Sciatic nerve (tissue), 2 donors: Measurements from ENCODE around the gene MUC5B. TPM values are rescaled to one million over a fixed set of nuclear protein-coding genes. Genes with fewer than 3 reads are reported as not detected.
"Not testable (repeated sequence)": the region's sequence is repeated elsewhere in the genome, so short reads cannot be mapped to it uniquely, and the experiment has no call there.

ENCODE experiments used
- ATAC-seq: fragments of 200-7000 bp; cut with Tn5 transposase; one replicate; pipeline ENCODE4 v1.9.1; 2020; ENCODE audit warnings: mild to moderate bottlenecking, moderate library complexity
- DNase-seq: peaks from one replicate; pipeline ENCODE4 v3.0.0-alpha.2; 2020; ENCODE audit warnings: low spot score
- intact Hi-C: fragments of 100-400 bp; cut with DNase I; formaldehyde crosslinking; loops from one replicate; pipeline ENCODE4 v1.14.2; 2022
- total RNA-seq: library from RNA; stranded (reverse); fragmentation: NEBNext Ultra II Directional; extraction: Animal tissue kit (Norgen Biotek cat#: 25700); gene quantifications from one replicate; pipeline ENCODE4 v1.2.1, GENCODE V29; 2021
- donor health status: DM: no; HTN: no; CAD: no.
- donor health status: DM: no; HTN: no; CAD: no.

The MUC5B gene
- total RNA-seq, 1 donor from 2014 or later = 0.71 TPM

GRCh38 chr11:1201395-1202153, 21.3 kb upstream of the MUC5B start:
- no peak for ATAC-seq
- no peak for DNase-seq
- intact Hi-C loops = loop anchor here (2.0 to 10.0 kb wide), 2 partner anchors 313 to 383 kb away; partner anchors contain the start of gene KRTAP5-1

GRCh38 chr11:1202154-1202775, 20.6 kb upstream of the MUC5B start:
- DNase-seq (peak; percentile 57), ATAC-seq (peak; percentile 13)
- intact Hi-C loops = loop anchor here (2.0 to 10.0 kb wide), 2 partner anchors 313 to 383 kb away; partner anchors contain the start of gene KRTAP5-1

- intact Hi-C loops = loop anchor here (2.0 to 10.0 kb wide), 2 partner anchors 312 to 382 kb away; partner anchors contain the start of gene KRTAP5-1
- DNase-seq (peak; percentile 82), ATAC-seq (peak; percentile 87)
These were observed 19.9 kb upstream of the MUC5B start for GRCh38 chr11:1202776-1203504.

- ATAC-seq (no peak), DNase-seq (peak; percentile 52)
- intact Hi-C loops = loop anchor here (2.0 to 10.0 kb wide), 2 partner anchors 311 to 381 kb away; partner anchors contain the start of gene KRTAP5-1
These were observed 19.2 kb upstream of the MUC5B start for GRCh38 chr11:1203505-1204271.

- DNase-seq = peak; percentile 52
- ATAC-seq = no peak
- intact Hi-C loops = loop anchor here (10.0 kb wide), 1 partner anchor 380 kb away; the partner anchor contains the start of gene KRTAP5-1
These were observed 18.3 kb upstream of the MUC5B start for GRCh38 chr11:1204381-1205101.

GRCh38 chr11:1205121-1205986, 17.5 kb upstream of the MUC5B start:
- ATAC-seq (no peak), DNase-seq (peak; percentile 34)
- intact Hi-C loops = loop anchor here (10.0 kb wide), 1 partner anchor 379 kb away; the partner anchor contains the start of gene KRTAP5-1

GRCh38 chr11:1205987-1206331, 16.9 kb upstream of the MUC5B start:
- intact Hi-C loops = loop anchor here (10.0 kb wide), 1 partner anchor 379 kb away; the partner anchor contains the start of gene KRTAP5-1
- peak; percentile 33 for DNase-seq
- no peak for ATAC-seq

GRCh38 chr11:1206391-1207271, 16.2 kb upstream of the MUC5B start:
- DNase-seq (peak; percentile 51), ATAC-seq (no peak)
- intact Hi-C loops = loop anchor here (10.0 kb wide), 1 partner anchor 378 kb away; the partner anchor contains the start of gene KRTAP5-1

GRCh38 chr11:1207401-1208143, 15.3 kb upstream of the MUC5B start:
- DNase-seq = peak; percentile 53
- no peak for ATAC-seq
- intact Hi-C loops = loop anchor here (10.0 kb wide), 1 partner anchor 377 kb away; the partner anchor contains the start of gene KRTAP5-1

- peak; percentile 18 for ATAC-seq
- intact Hi-C loops = loop anchor here (10.0 kb wide), 1 partner anchor 377 kb away; the partner anchor contains the start of gene KRTAP5-1
- DNase-seq = no peak
These were observed 14.8 kb upstream of the MUC5B start for GRCh38 chr11:1208144-1208393.

GRCh38 chr11:1208394-1209261, 14.2 kb upstream of the MUC5B start:
- intact Hi-C loops = loop anchor here (10.0 kb wide), 1 partner anchor 376 kb away; the partner anchor contains the start of gene KRTAP5-1
- DNase-seq = peak; percentile 44
- ATAC-seq = no peak

- intact Hi-C loops = loop anchor here (10.0 kb wide), 1 partner anchor 375 kb away; the partner anchor contains the start of gene KRTAP5-1
- no peak for ATAC-seq
- peak; percentile 21 for DNase-seq
These were observed 13.4 kb upstream of the MUC5B start for GRCh38 chr11:1209371-1210057.

- no peak for DNase-seq
- intact Hi-C loops = no loop called here
- no peak for ATAC-seq
These were observed 11.0 kb upstream of the MUC5B start for GRCh38 chr11:1211838-1212237.

- ATAC-seq, intact Hi-C loops, DNase-seq: not testable (repeated sequence)
These were observed 7.0 kb upstream of the MUC5B start for GRCh38 chr11:1215826-1216225.
